A549 (cell line): Measurements from ENCODE around the gene ARAP1. TPM values are rescaled to one million over a fixed set of nuclear protein-coding genes. Genes with fewer than 3 reads are reported as not detected.

Source experiments
- ATAC-seq, 2 experiments: fragments of 200-7000 bp in 1 of 2; fragments of >200 bp in 1 of 2; cut with Nextera tagmentation in 1 of 2; cut with Tn5 transposase in 1 of 2; 3 replicates each; pipeline versions ENCODE4 v1.8.0 to v1.9.1; 2018 to 2020; ENCODE audit warnings: mild to moderate bottlenecking in 1 of 2, moderate library complexity in 1 of 2
- CTCF ChIA-PET: fragments of 300-600 bp; sonication (Branson Sonifier 250); formaldehyde crosslinking; extraction: SDS; loops from one replicate; lab custom pipeline; 2021; ENCODE audit warnings: antibody characterized with exemption, inconsistent platforms; lab: Yijun Ruan, JAX
- POLR2A ChIA-PET: fragments of 350-600 bp; formaldehyde crosslinking; extraction: SDS; loops from one replicate; lab custom pipeline; 2021; ENCODE audit warnings: antibody characterized with exemption, inconsistent platforms; lab: Yijun Ruan, JAX
- DNase-seq, 2 experiments: peaks; one replicate each; pipeline versions ENCODE4 v3.0.0 to v3.0.0-alpha.2; 2011 to 2016; ENCODE audit warnings: low read depth in 1 of 2, low spot score in 1 of 2
- FAIRE-seq: peaks from 2 replicates; lab custom pipeline; 2011; peaks lifted over from hg19 to GRCh38; lab: Jason Lieb, UNC
- H3K27ac ChIP-seq, 2 experiments: fragments of >200 bp; sonication (Bioruptor Twin); formaldehyde crosslinking; 3 replicates each; pipeline ENCODE4 v1.5.1; 2016 to 2017
- H3K4me1 ChIP-seq: fragments of >200 bp; sonication (Bioruptor Twin); formaldehyde crosslinking; 3 replicates; pipeline ENCODE4 v1.6.1; 2016
- H3K4me2 ChIP-seq: fragments of >200 bp; sonication (Bioruptor Twin); formaldehyde crosslinking; 3 replicates; pipeline ENCODE4 v1.6.1; 2016
- H3K4me3 ChIP-seq: fragments of >200 bp; sonication (Bioruptor Twin); formaldehyde crosslinking; 3 replicates; pipeline ENCODE4 v1.5.1; 2016
- H3K9me3 ChIP-seq: fragments of >200 bp; sonication (Bioruptor Twin); formaldehyde crosslinking; 3 replicates; pipeline ENCODE4 v1.6.1; 2016
- CHD2 ChIP-seq: fragments of 150-350 bp; IDR thresholded peaks from 2 replicates; pipeline ENCODE4 v1.6.1; 2014; ENCODE audit warnings: low read length; ENCODE audit not compliant: partially characterized antibody
- ELK1 ChIP-seq: fragments of 150-350 bp; IDR thresholded peaks from 2 replicates; pipeline ENCODE4 v1.6.1; 2014; ENCODE audit warnings: low read depth, mild to moderate bottlenecking, low read length
- FOSL2 ChIP-seq, 2 experiments: fragments of 450-650 bp in 1 of 2; fragments of >200 bp in 1 of 2; sonication (Bioruptor Twin) in 1 of 2; formaldehyde crosslinking; IDR thresholded peaks; 2 replicates each; pipeline versions ENCODE4 v1.5.0 to v1.6.1; 2016 to 2020; ENCODE audit warnings: mild to moderate bottlenecking in 1 of 2, moderate library complexity in 1 of 2
- FOXS1 ChIP-seq: fragments of 250-450 bp; sonication (Bioruptor Pico); IDR thresholded peaks from 2 replicates; pipeline ENCODE4 v1.5.0; 2020; ENCODE audit warnings: mild to moderate bottlenecking, moderate library complexity
- HDAC2 ChIP-seq: fragments of 200-600 bp; sonication (generic); IDR thresholded peaks from 2 replicates; pipeline ENCODE4 v1.6.1; 2016
- HES2 ChIP-seq: fragments of >200 bp; sonication (Bioruptor Twin); formaldehyde crosslinking; IDR thresholded peaks from 2 replicates; pipeline ENCODE4 v1.6.1; 2016
- JUN ChIP-seq, 2 experiments: fragments of >200 bp; sonication (Bioruptor Twin); formaldehyde crosslinking; IDR thresholded peaks; 2 replicates in 1 of 2; 3 replicates in 1 of 2; pipeline ENCODE4 v1.6.1; 2016 to 2017
- JUNB ChIP-seq: fragments of >200 bp; sonication (Bioruptor Twin); formaldehyde crosslinking; IDR thresholded peaks from 2 replicates; pipeline ENCODE4 v1.6.1; 2016
- KDM1A ChIP-seq: fragments of 200-600 bp; sonication (generic); IDR thresholded peaks from 2 replicates; pipeline ENCODE4 v1.6.1; 2016; ENCODE audit warnings: low read depth, mild to moderate bottlenecking
- MAX ChIP-seq: IDR thresholded peaks from 2 replicates; pipeline ENCODE4 v1.6.1; 2012
- NFE2L2 ChIP-seq: fragments of 150-350 bp; conservative IDR thresholded peaks from 2 replicates; pipeline ENCODE4 v1.6.1; 2014; ENCODE audit warnings: low read length
- NPAS2 ChIP-seq: fragments of 250-450 bp; sonication (Bioruptor Pico); IDR thresholded peaks from 2 replicates; pipeline ENCODE4 v1.8.0; 2022; ENCODE audit warnings: mild to moderate bottlenecking, moderate library complexity, borderline replicate concordance
- NR3C1 ChIP-seq: fragments of >200 bp; sonication (Bioruptor Twin); formaldehyde crosslinking; IDR thresholded peaks from 3 replicates; pipeline ENCODE4 v1.6.1; 2017
- PBX3 ChIP-seq: IDR thresholded peaks from 2 replicates; pipeline ENCODE4 v1.6.1; 2012
- REST ChIP-seq: fragments of 200-600 bp; sonication (generic); IDR thresholded peaks from 2 replicates; pipeline ENCODE4 v1.6.1; 2016; ENCODE audit warnings: antibody characterized with exemption, mild to moderate bottlenecking, moderate library complexity
- RNF2 ChIP-seq: fragments of 200-600 bp; sonication (generic); IDR thresholded peaks from 2 replicates; pipeline ENCODE4 v1.6.1; 2016; ENCODE audit warnings: low read depth, mild to moderate bottlenecking, antibody characterized with exemption, moderate library complexity, borderline replicate concordance
- SMC3 ChIP-seq: fragments of >200 bp; sonication (Bioruptor Twin); formaldehyde crosslinking; IDR thresholded peaks from 3 replicates; pipeline ENCODE4 v1.6.1; 2018; ENCODE audit warnings: inconsistent platforms
- TFCP2L1 ChIP-seq: fragments of 250-450 bp; sonication (Bioruptor Pico); IDR thresholded peaks from 2 replicates; pipeline ENCODE4 v1.5.0; 2021; ENCODE audit warnings: mild to moderate bottlenecking
- TP53 ChIP-seq: fragments of 250-450 bp; sonication (Bioruptor Pico); IDR thresholded peaks from 2 replicates; pipeline ENCODE4 v1.5.0; 2021; ENCODE audit warnings: mild to moderate bottlenecking, moderate library complexity
- ZSCAN20 ChIP-seq: fragments of 250-450 bp; sonication (Bioruptor Pico); IDR thresholded peaks from 2 replicates; pipeline ENCODE4 v1.8.0; 2022; ENCODE audit warnings: mild to moderate bottlenecking, moderate library complexity
- WGBS: methylation state at CpG from one replicate; pipeline ENCODE4 v1.1.6; 2017; ENCODE audit errors: missing lambda C conversion rate; 5-methylcytosine and 5-hydroxymethylcytosine counted together
- polyA plus RNA-seq, 4 experiments: library from polyadenylated mRNA; depleted of rRNA in 3 of 4; stranded (reverse); fragments of >200 nt; fragmentation: RNase III in 1 of 4; extraction: RNeasy Plus Mini Kit Qiagen cat#74134 plus additional on column Dnase treatment in 1 of 4; gene quantifications; 2 replicates in 3 of 4; 3 replicates in 1 of 4; pipeline ENCODE4 v1.2.3, GENCODE V29; 2011 to 2017

ARAP1 gene
- polyA plus RNA-seq, 2 of the 4 experiments (the other 2 are of a cell fraction), result 29.5 to 30.1 TPM

GRCh38 chr11:72675221-72675620 is 77.0 kb downstream of the ARAP1 start:
- no peak overlapping the region for H3K27ac ChIP-seq
- FAIRE-seq (no peak), DNase-seq (no peak), ATAC-seq (no peak)
- TF ChIP-seq NR3C1 (no peak), JUN (IDR thresholded peaks at IDR 0.05) (no peak), FOSL2 (IDR thresholded peaks at IDR 0.05) (no peak), FOSL2 (CRISPR knock-in tag; IDR thresholded peaks at IDR 0.05) (no peak), MAX (no peak), HES2 (no peak), NPAS2 (CRISPR knock-in tag) (no peak), NFE2L2 (no peak), RNF2 (no peak), PBX3 (no peak), ZSCAN20 (no peak)
- no peaks in the 10 kb centered on the region for H3K4me1 ChIP-seq
- WGBS, result 24% methylated on average over 2 of the region's 2 CpGs
- no peaks in the 10 kb centered on the region for H3K9me3 ChIP-seq
- ChIA-PET CTCF (interaction anchor here (1.0 to 12.5 kb wide), 11 partner anchors 8 to 614 kb away, joined by 3 to 293 read pairs (median 4); no protein-coding TSS in a partner anchor), POLR2A (no interaction called here)
- no peak overlapping the region for H3K4me2 ChIP-seq
- no peak overlapping the region for H3K4me3 ChIP-seq

- no peak for FAIRE-seq
- no peaks in the 10 kb centered on the region for H3K9me3 ChIP-seq
- ChIA-PET POLR2A (no interaction called here), CTCF (interaction anchor here (0.9 to 12.5 kb wide), 6 partner anchors 9 to 203 kb away, joined by 3 to 293 read pairs (median 5); no protein-coding TSS in a partner anchor)
- TF ChIP-seq FOXS1 (CRISPR knock-in tag), result no peak
- peak; percentile 63; the same call in 1 of the 2 replicates for TF ChIP-seq REST
- DNase-seq, result no peak
- WGBS, result 15% methylated on average over 12 of the region's 21 CpGs
- peak; percentile 7 to 23; a peak in 3 of 6 replicates for ATAC-seq
- no peak within 1 kb of the TSS for H3K4me2 ChIP-seq
- no peaks in the 10 kb centered on the region for H3K4me1 ChIP-seq
- H3K27ac ChIP-seq, result no peak within 1 kb of the TSS
- H3K4me3 ChIP-seq, result no peak within 1 kb of the TSS
Observed at GRCh38 chr11:72673943-72674828, 78.0 kb downstream of the ARAP1 start, which contains the start of gene PDE2A. Gene PDE2A (minus strand): TSS chr11:72674422. CDS start chr11:72674207, 215 bp downstream.

- no peak overlapping the region for H3K4me2 ChIP-seq
- POLR2A ChIA-PET, result no interaction called here
- H3K4me3 ChIP-seq, result no peak overlapping the region
- DNase-seq, result no peak
- CTCF ChIA-PET, result interaction anchor here (0.9 to 12.4 kb wide), 2 partner anchors 10 to 202 kb away, joined by 5 to 132 read pairs; no protein-coding TSS in a partner anchor
- no peak overlapping the region for H3K27ac ChIP-seq
- no peaks in the 10 kb centered on the region for H3K4me1 ChIP-seq
- ATAC-seq, result no peak
- WGBS, result 16% methylated on average over 12 of the region's 12 CpGs
- FAIRE-seq, result no peak
- no peaks in the 10 kb centered on the region for H3K9me3 ChIP-seq
- TF ChIP-seq JUNB (no peak), TP53 (CRISPR knock-in tag) (no peak), CHD2 (no peak), HES2 (no peak), KDM1A (no peak), REST (peak; percentile 82), HDAC2 (no peak), TFCP2L1 (CRISPR knock-in tag) (no peak), SMC3 (no peak), ELK1 (no peak)
Observed at GRCh38 chr11:72673284-72673942, 78.8 kb downstream of the ARAP1 start.
